Fibroblast of skin of scalp (primary cell): Measurements from ENCODE around the gene ACBD4.

ENCODE experiments used
- DNase-seq: peaks from one replicate; pipeline ENCODE4 v3.0.0-alpha.2; 2013

The ACBD4 gene

DNA sequence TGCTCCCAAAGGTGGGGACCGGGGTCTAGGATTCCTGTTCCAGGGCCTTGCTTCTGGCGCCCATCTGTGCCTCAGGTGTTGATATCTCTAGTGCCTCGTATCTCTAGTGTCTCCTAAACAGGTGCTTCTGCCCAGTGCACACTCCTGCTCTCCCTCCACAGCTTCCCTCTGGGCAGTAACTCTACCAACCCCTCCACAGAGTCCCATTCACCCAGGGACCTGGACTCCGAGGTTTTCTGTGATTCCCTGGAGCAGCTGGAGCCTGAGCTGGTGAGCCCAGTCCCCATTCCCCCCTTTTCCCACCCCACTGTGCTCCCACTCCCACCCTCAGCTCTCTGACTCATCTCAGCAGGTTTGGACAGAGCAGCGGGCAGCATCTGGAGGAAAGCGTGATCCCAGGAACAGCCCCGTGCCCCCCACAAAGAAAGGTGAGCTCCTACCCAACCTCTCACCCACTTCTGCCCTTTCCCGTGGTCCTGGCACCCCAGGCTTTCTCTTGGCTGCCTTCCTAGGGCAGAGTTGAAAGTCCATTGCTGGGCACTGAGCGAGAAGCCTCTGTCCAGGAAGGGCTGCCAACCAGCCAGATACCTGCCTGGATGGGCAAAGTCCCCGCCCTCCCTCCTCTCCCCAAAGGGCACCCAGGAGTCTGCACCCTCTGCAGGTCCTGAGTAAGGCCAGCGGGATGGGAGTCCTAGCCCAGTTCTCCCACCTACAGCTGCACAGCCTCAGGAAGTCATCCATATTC, 2.2 kb downstream of the ACBD4 start:
- DNase-seq, result no peak

DNA sequence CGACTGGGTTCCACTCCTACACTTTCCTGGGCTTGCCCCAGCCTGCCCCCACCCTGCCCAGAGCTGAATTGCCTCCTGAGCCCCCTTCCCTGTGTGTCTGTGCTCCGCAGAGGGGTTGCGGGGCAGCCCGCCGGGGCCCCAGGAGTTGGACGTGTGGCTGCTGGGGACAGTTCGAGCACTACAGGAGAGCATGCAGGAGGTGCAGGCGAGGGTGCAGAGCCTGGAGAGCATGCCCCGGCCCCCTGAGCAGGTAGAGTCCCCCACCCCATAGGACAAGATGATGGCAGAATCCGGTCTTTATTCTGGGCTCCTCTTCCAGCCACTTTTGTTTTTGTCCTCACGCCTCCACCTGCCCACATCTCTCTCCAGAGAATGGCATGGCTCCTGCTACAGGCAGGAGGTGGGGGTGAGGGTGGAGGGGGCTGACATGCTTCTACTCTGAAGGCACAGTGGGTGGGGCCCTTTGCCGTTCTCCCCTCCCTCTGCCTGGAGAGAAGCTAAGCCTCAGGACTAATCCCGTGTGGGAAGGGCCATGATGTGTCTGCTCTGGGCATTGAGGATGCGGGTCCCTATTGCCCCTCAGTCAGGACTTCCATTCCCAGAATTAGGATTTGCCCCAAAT, 3.5 kb downstream of the ACBD4 start:
- no peak for DNase-seq

DNA sequence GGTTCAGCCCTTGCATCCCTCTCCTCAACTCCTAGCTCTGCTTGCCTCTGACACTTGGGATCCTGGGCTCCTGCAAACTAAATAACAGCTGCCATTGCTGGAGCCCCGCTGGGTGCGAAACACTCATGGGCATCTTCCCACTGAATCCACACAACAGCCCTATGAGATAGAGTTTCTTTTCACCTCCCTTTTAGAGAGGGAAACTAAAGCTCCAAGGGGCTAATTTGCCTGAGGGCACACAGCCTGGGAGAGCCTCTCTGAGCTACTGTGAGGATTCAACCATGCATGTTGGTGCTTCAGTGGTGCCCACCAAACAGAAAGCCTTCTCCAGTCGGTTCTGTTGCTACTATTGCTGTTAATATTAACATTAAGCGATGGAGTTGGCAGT, 4.0 kb downstream of the ACBD4 start:
- no peak for DNase-seq

DNA sequence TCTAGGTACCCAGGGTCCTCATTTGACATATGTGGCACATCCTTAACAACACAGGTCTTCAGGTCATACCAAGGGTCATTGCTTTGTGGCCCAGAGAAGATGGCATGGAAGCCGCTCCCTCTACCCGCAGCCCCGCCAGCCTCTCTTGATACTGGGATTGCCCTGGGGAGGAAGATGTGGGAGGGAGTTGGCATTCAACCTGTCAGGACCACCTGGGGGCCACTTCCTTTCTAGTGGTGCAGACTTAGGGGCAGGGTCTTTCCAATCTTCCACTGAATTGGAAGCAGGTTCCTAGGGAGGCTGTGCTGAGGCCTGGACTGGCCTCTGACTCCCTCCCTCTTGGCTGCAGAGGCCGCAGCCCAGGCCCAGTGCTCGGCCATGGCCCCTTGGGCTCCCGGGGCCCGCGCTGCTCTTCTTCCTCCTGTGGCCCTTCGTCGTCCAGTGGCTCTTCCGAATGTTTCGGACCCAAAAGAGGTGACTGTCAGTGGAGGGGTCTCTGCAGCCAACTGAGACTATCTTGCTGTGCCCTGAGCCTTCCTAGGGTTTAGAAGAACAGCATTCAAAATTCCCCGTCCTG, 7.7 kb downstream of the ACBD4 start:
- no peak for DNase-seq

GRCh38 chr17:45143767-45144198, 8.3 kb downstream of the ACBD4 start:
- peak; percentile 96 for DNase-seq

DNA sequence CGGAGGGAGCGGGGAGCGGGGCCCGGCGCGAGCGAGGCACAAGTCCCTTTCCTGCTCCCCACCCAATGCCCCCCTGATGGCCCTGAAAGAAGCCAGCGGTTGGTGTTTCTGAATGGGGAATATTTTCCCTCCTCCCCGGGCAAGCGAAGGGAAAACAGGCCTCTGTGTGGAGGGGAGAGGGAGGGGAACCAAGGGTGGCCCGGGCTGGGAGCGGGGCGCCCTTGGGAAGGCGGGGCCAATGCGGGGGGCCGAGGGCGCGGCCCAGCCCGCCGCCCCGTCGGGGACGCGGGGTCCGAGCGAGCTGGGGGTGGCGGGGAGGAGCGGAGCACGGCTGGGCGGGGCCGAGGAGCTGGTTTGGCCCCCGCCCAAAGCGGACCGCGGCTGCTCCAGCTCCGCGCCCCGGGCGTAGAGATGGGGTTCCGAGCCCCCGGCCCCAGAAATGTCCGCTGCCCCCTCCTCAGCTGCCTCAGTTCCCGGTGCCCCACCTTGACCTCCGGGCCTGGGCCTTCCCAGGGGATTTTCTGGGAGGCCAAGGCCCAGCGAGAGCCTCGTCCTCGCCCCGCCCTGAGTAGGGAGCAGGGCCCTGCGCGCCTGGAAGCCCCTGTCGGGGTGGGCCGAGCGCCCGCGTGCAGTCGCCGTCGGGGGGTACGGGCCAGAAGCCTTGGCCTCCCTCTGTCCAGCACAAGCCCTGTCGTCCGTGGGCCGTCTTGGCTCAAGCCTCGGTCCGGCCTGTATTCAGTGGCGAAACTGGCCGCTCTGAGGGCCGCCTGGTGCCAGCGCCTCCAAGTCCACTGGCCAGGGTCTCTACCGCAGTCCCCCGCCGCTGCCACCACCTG, 8.9 kb downstream of the ACBD4 start:
- no peak for DNase-seq

GRCh38 chr17:45145035-45145389, 9.5 kb downstream of the ACBD4 start:
- no peak for DNase-seq

- DNase-seq, result no peak
Measured at GRCh38 chr17:45146166-45146565, 10.7 kb downstream of the ACBD4 start.

GRCh38 chr17:45146592-45146889, 11.1 kb downstream of the ACBD4 start:
- no peak for DNase-seq

GRCh38 chr17:45146890-45147580, 11.5 kb downstream of the ACBD4 start:
- peak; percentile 81 for DNase-seq

DNA sequence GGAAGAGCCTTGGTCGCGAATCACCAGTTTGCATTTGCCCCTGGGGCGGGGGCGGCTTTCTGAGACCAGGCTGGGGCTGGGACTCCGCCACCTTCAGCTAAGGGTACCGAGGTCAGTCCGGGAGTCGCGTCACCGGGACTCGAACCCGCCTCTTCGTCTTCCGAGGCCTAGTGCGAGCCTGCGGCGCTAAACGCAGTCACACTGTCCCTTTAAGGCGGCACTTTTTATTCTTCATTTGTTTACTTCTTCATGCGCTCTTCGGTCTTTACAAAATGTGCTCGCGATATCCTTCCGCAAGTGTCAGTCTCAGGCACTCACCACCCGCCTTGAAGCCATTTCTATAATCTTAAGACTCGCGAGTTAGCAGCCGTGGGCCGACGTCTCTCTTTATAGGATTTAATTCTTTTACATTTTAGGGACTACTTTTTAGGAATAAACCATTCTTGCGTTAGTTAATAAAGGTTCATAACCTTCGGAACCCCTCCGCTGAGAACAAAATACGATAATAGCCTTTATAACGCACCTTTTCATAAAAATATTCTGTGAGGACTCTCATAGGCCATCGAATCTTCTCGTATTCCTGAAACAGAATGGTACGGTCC, 12.2 kb downstream of the ACBD4 start:
- peak; percentile 98 for DNase-seq

DNA sequence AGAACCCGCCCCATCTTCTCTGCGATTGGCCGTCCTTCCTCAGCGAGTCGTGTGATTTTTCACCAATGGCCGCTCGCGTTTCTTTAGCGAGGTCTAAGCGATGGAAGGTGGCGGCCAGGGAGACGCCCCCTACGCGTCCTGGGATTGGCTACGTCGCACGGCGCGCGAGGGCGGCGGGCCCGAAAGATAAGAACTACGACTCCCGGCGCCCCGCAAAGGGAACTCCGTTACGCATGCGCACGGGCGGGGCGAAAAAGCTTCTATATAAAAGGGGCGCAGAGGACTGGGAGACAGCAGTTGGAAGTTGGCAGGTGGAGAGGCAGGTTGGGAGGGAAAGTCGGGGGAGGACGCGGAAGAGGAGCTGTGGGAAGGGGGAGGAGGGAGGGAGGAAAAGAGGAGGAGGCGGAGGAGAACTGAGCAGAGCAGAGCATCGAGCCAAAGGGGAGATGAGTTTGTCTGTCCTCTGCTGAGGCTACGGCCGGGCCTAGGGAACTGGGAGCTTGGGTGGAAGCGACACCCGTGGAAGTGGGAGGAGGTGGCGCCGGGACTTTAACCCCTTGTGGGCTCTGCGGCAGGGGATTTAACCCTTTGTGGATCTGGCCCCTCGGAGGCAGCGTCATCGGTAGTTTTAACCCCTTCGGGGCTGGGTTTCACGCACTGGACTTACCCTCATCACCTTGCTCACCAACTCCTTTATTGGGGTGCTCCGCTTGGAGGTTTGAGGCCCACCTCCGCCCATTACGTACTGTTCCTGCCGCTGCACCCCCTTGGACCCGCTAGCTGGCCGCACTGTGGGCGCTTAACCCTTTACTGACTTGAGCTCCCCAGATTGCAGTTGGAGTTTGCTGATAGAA, 12.9 kb downstream of the ACBD4 start, which contains the start of gene HEXIM1:
Gene HEXIM1 (plus strand): TSS at position 293 of the 854 bp plus-strand sequence. CDS start 716 bp downstream, outside the sequence.
- peak; percentile 100 for DNase-seq

GRCh38 chr17:45149037-45149668, 13.7 kb downstream of the ACBD4 start:
- peak; percentile 88 for DNase-seq

- peak; percentile 53 for DNase-seq
Measured at GRCh38 chr17:45149669-45150664, 14.5 kb downstream of the ACBD4 start.

DNA sequence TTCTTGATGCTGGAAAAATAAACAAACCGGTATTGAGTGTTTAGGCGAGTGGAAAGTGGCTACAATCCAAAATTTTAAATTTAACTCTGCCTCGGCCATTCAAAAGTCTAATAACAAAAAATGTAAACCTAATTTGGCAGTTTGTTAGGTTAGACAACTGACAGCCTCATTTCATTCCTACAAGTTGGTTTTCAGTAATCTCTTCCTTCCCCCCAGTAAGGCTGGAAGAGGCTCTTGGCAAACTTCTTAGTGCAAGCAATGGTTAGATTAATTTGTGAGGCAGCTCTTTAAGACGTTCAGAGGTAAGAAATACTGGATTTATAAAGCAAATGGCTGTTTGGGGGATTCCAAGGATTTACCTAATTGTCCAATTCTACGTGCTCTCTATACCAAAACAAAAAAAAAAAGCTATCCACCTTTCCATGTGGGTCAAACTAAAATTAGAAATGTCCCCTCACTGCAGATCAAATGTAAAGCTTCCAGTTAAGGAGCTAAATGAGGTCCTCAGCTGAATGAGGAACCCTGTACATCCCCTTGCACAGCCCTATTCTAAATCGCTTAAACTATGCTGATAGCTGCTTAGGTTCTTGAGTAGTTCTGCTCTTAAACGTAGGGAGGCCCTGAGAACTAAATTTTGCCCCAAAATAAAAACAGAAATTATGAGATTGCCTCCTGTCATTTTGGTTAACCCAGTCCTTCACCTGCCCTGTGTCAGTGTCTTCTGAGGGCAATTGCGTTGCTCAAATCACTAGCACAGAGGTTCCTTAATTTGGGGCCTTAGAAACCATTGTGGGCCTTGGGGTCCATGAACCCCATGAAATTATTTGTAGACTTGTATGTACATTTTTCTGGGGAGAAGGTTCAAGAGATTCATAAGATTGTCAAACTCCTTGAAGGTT, 15.7 kb downstream of the ACBD4 start:
- DNase-seq, result no peak

GRCh38 chr17:45155029-45155428, 19.5 kb downstream of the ACBD4 start:
- DNase-seq, result no peak

DNA sequence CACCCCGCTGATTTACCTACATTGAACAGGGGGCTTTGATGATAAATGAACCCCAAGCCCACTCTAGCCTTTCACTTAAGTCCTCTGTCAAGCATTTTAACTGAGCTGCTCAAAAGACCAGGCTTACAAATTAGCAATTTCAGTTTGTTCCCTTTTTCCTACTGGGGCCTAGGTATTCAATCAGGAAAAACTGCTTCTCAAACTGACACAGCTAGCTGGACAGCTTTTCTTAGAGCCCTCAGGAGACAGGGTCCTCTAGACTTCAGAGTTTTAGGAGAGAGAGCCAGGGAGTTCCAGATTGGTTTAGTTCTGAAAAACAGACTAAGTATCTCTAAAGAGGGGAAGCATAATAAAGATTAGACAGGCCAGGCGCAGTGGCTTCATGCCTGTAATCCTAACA, 20.0 kb downstream of the ACBD4 start:
- DNase-seq, result no peak

- DNase-seq, result no peak
Measured at GRCh38 chr17:45156242-45156641, 20.8 kb downstream of the ACBD4 start.
